Measurements from ENCODE around the gene LRTM2. TPM values are rescaled to one million over a fixed set of nuclear protein-coding genes. Genes with fewer than 3 reads are reported as not detected.

LRTM2 gene
- total RNA-seq, 1 donor from 2014 or later: not detected

GRCh38 chr12:1830981-1831963 is 10.9 kb downstream of the LRTM2 start:
- Mint-ChIP-seq H3K4me3 (ENCODE audit: unreplicated experiment) (no peak overlapping the region), H3K36me3 (ENCODE audit: unreplicated experiment) (no peaks in the 10 kb centered on the region), H3K9me3 (ENCODE audit: unreplicated experiment) (no peaks in the 10 kb centered on the region), H3K4me1 (ENCODE audit: unreplicated experiment) (peaks cover 6% of the 10 kb centered on the region), H3K27me3 (ENCODE audit: unreplicated experiment) (peaks cover 28% of the 10 kb centered on the region), H3K27ac (ENCODE audit: unreplicated experiment) (no peak overlapping the region)
- TF ChIP-seq, protein P1, sequence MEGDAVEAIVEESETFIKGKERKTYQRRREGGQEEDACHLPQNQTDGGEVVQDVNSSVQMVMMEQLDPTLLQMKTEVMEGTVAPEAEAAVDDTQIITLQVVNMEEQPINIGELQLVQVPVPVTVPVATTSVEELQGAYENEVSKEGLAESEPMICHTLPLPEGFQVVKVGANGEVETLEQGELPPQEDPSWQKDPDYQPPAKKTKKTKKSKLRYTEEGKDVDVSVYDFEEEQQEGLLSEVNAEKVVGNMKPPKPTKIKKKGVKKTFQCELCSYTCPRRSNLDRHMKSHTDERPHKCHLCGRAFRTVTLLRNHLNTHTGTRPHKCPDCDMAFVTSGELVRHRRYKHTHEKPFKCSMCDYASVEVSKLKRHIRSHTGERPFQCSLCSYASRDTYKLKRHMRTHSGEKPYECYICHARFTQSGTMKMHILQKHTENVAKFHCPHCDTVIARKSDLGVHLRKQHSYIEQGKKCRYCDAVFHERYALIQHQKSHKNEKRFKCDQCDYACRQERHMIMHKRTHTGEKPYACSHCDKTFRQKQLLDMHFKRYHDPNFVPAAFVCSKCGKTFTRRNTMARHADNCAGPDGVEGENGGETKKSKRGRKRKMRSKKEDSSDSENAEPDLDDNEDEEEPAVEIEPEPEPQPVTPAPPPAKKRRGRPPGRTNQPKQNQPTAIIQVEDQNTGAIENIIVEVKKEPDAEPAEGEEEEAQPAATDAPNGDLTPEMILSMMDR (IDR thresholded peaks at IDR 0.05): no peak
- DNase-seq (ENCODE audit: extremely low spot score, unreplicated experiment): no peak

DNA sequence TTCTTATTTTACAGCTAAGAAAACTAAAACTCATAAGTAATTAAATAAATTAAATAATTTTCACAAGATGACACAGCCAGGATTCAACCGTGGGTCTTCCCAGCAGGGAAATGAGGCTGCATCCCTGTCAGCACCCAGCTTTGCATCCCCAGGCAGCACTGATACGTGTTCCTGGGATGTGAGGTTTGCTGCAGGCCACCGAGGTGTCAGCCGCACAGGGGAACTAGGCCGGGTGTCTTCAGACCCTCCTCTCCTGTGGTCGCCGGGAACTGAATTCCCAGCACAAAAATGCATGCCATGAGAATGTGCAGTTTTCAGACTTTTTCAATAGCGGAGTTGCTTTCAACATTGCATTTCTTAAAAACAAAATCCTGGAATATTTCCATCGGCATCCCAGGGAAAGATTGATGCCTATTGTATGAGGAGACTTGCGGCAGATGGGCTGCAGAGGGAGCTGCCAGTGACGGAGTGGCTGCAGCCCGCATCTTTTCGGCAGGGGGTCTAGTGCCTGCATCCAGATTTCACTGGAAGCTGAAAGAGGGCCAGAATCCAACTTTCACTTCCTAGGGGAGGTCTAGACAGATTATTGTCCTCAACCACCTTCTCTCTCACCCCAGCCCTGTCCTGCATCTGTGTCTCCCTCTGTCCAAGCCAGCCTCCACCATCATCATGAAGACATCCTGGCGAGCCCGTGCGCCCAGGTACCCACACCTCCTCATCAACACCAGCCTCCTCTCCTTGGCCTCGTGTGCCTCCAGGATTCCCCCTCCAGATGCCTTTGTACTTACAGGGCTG is 12.6 kb downstream of the LRTM2 start:
- Mint-ChIP-seq H3K27ac (ENCODE audit: unreplicated experiment) (no peak overlapping the region), H3K36me3 (ENCODE audit: unreplicated experiment) (no peaks in the 10 kb centered on the region), H3K4me3 (ENCODE audit: unreplicated experiment) (no peak overlapping the region), H3K9me3 (ENCODE audit: unreplicated experiment) (no peaks in the 10 kb centered on the region), H3K27me3 (ENCODE audit: unreplicated experiment) (peaks cover 25% of the 10 kb centered on the region), H3K4me1 (ENCODE audit: unreplicated experiment) (peaks cover 23% of the 10 kb centered on the region)
- TF ChIP-seq, protein P1 (IDR thresholded peaks at IDR 0.05): no peak
- no peak for DNase-seq (ENCODE audit: extremely low spot score, unreplicated experiment)

DNA sequence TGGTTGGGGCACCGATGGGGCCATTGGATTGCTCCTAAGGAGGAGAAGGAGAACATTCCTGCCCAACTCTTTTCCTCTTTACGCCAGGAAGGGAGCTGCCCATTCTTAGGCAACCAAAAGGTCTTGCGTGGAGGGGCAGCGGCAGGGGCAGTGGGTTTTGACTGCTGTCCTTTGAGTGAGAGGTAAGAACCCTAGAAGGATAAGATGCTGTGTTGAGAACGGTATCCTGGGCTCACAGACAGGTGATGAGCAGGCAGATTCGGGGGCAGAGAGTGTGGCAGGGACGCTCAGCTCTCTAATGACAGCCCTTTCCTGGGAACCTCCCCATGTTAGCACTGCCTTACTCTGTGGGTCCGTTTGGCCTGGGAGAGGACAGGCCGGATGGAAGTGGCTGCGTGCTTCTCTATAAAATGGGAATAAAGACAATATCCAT is 13.2 kb downstream of the LRTM2 start:
- Mint-ChIP-seq H3K27ac (ENCODE audit: unreplicated experiment) (no peak overlapping the region), H3K4me1 (ENCODE audit: unreplicated experiment) (peaks cover 29% of the 10 kb centered on the region), H3K4me3 (ENCODE audit: unreplicated experiment) (no peak overlapping the region), H3K36me3 (ENCODE audit: unreplicated experiment) (no peaks in the 10 kb centered on the region), H3K27me3 (ENCODE audit: unreplicated experiment) (peaks cover 23% of the 10 kb centered on the region), H3K9me3 (ENCODE audit: unreplicated experiment) (no peaks in the 10 kb centered on the region)
- TF ChIP-seq, protein P1 (IDR thresholded peaks at IDR 0.05): no peak
- no peak for DNase-seq (ENCODE audit: extremely low spot score, unreplicated experiment)

DNA sequence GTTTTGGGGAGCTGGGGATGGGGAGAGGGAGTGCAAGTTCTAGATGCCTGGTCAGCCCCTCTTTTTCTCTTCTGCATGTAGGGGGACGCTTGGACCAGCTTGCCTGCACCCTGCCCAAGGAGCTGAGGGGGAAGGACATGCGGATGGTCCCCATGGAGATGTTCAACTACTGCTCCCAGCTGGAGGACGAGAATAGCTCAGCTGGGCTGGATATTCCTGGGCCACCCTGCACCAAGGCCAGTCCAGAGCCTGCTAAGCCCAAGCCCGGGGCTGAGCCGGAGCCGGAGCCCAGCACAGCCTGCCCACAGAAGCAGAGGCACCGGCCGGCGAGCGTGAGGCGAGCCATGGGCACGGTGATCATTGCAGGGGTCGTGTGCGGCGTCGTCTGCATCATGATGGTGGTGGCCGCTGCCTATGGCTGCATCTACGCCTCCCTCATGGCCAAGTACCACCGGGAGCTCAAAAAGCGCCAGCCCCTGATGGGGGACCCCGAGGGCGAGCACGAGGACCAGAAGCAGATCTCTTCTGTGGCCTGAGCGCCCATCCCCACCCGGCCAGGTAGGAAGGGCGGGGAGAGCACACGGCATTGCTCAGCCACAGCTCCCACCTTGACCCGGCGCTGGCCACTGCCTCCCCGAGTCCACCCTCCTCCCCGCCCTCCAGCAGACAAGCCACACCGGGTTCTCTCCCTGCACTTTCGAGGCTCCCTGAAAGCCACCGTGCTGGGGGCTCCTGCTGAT is 14.0 kb downstream of the LRTM2 start:
- Mint-ChIP-seq H3K4me3 (ENCODE audit: unreplicated experiment) (no peak overlapping the region), H3K9me3 (ENCODE audit: unreplicated experiment) (no peaks in the 10 kb centered on the region), H3K27me3 (ENCODE audit: unreplicated experiment) (peaks cover 22% of the 10 kb centered on the region), H3K27ac (ENCODE audit: unreplicated experiment) (no peak overlapping the region), H3K4me1 (ENCODE audit: unreplicated experiment) (peaks cover 31% of the 10 kb centered on the region), H3K36me3 (ENCODE audit: unreplicated experiment) (no peaks in the 10 kb centered on the region)
- DNase-seq (ENCODE audit: extremely low spot score, unreplicated experiment): no peak
- TF ChIP-seq, protein P1 (IDR thresholded peaks at IDR 0.05): no peak
